Tibial nerve (tissue), 3 donors: ENCODE data around the gene KRT2.

Source experiments
- CTCF ChIP-seq, 5 experiments: fragments of 200-600 bp in 3 of 5; fragments of 450-650 bp in 2 of 5; sonication (generic) in 3 of 5; IDR thresholded peaks; one replicate each; pipeline ENCODE4 v1.5.1; 2016 to 2019; ENCODE audit warnings: antibody characterized with exemption in 5 of 5, mild to moderate bottlenecking in 3 of 5, moderate library complexity in 2 of 5
- POLR2A ChIP-seq, 2 donors: fragments of 450-650 bp; IDR thresholded peaks; one replicate each; pipeline ENCODE4 v1.6.1; 2017; ENCODE audit warnings: antibody characterized with exemption in 2 of 2, mild to moderate bottlenecking in 2 of 2, moderate library complexity in 2 of 2

- TF ChIP-seq CTCF (IDR thresholded peaks at IDR 0.05) (no peak), POLR2A (IDR thresholded peaks at IDR 0.05) (no peak)
Measured at GRCh38 chr12:52697058-52697582, 45.1 kb upstream of the KRT2 start.
